GM12878 (cell line): ENCODE results near the gene CEP128. TPM values are rescaled to one million over a fixed set of nuclear protein-coding genes. Genes with fewer than 3 reads are reported as not detected.

ENCODE experiments used
- ATAC-seq: fragments of 200-7000 bp; cut with Tn5 transposase; 3 replicates; pipeline ENCODE4 v1.9.1; 2020; ENCODE audit warnings: mild to moderate bottlenecking, moderate library complexity
- BruUV-seq: library from RNA; stranded (reverse); fragments of 400-500 nt; replicated peaks from 2 replicates; lab custom pipeline; 2021; lab: Mats Ljungman, UMichigan
- CTCF ChIA-PET: fragments of 300-600 bp; sonication (Branson Sonifier 250); formaldehyde crosslinking; extraction: SDS; loops from one replicate; lab custom pipeline; 2021; ENCODE audit warnings: inconsistent platforms; lab: Yijun Ruan, JAX
- POLR2A ChIA-PET: fragments of 350-600 bp; formaldehyde crosslinking; extraction: SDS; loops from one replicate; lab custom pipeline; 2021; ENCODE audit warnings: inconsistent platforms; lab: Charles Lee
- RAD21 ChIA-PET: fragments of 300-600 bp; sonication (Branson Sonifier 250); formaldehyde crosslinking; loops from one replicate; lab custom pipeline; 2023; ENCODE audit warnings: antibody characterized with exemption; ENCODE audit not compliant: unreplicated experiment; lab: Charles Lee
- SMC1A ChIA-PET: fragments of 300-600 bp; sonication (Branson Sonifier 250); formaldehyde crosslinking; loops from one replicate; lab custom pipeline; 2023; ENCODE audit not compliant: unreplicated experiment, uncharacterized antibody; lab: Charles Lee
- DNase-seq: peaks from one replicate; pipeline ENCODE4 v3.0.0-alpha.2; 2011; ENCODE audit warnings: low read depth, low spot score
- FAIRE-seq: peaks from 3 replicates; lab custom pipeline; 2011; peaks lifted over from hg19 to GRCh38; lab: Jason Lieb, UNC
- H2AFZ ChIP-seq: 2 replicates; pipeline ENCODE4 v1.6.0; 2011; ENCODE audit warnings: low read depth, low read length, control low read depth; ENCODE audit not compliant: control insufficient read depth
- H3K27ac ChIP-seq: 2 replicates; pipeline ENCODE4 v1.5.1; 2011; ENCODE audit warnings: control low read depth; ENCODE audit not compliant: control insufficient read depth, insufficient read depth
- H3K27me3 ChIP-seq, 2 experiments: replicated peaks in 1 of 2; 2 replicates each; pipeline versions ENCODE4 v1.6.0 to v1.6.1; 2011; ENCODE audit warnings: low read length in 1 of 2; ENCODE audit not compliant: control insufficient read depth in 2 of 2, insufficient read depth in 2 of 2
- H3K36me3 ChIP-seq, 2 experiments: 2 replicates each; pipeline ENCODE4 v1.5.1; 2011; ENCODE audit warnings: low read length in 1 of 2; ENCODE audit not compliant: control insufficient read depth in 2 of 2, insufficient read depth in 2 of 2
- H3K4me1 ChIP-seq: 2 replicates; pipeline ENCODE4 v1.6.1; 2011; ENCODE audit warnings: mild to moderate bottlenecking, low read length, moderate library complexity, mixed read lengths; ENCODE audit not compliant: control insufficient read depth, insufficient read depth
- H3K4me2 ChIP-seq: 2 replicates; pipeline ENCODE4 v1.6.0; 2011; ENCODE audit warnings: control low read depth; ENCODE audit not compliant: control insufficient read depth, insufficient read depth
- H3K4me3 ChIP-seq: fragments of 200-600 bp; sonication (generic); 2 replicates; pipeline ENCODE4 v1.5.1; 2016
- H3K79me2 ChIP-seq: 2 replicates; pipeline ENCODE4 v1.6.0; 2011; ENCODE audit warnings: low read length; ENCODE audit not compliant: control insufficient read depth, insufficient read depth
- H3K9ac ChIP-seq: 2 replicates; pipeline ENCODE4 v1.8.0; 2011; ENCODE audit warnings: low read length, control low read depth, mixed read lengths; ENCODE audit not compliant: control insufficient read depth, insufficient read depth
- H3K9me3 ChIP-seq: replicated peaks from 3 replicates; pipeline ENCODE4 v1.5.1; 2011; ENCODE audit warnings: mild to moderate bottlenecking, low read length; ENCODE audit not compliant: control insufficient read depth, insufficient read depth
- H4K20me1 ChIP-seq: 2 replicates; pipeline ENCODE4 v1.6.0; 2011; ENCODE audit not compliant: control insufficient read depth, insufficient read depth
- ATF7 ChIP-seq: fragments of 450-650 bp; IDR thresholded peaks from 2 replicates; pipeline ENCODE4 v1.6.1; 2016; ENCODE audit warnings: low read depth, mild to moderate bottlenecking
- BACH1 ChIP-seq: fragments of 450-650 bp; IDR thresholded peaks from 2 replicates; pipeline ENCODE4 v1.6.1; 2017; ENCODE audit warnings: mild to moderate bottlenecking, borderline replicate concordance
- CHD2 ChIP-seq: IDR thresholded peaks from 2 replicates; pipeline ENCODE4 v1.6.1; 2011; ENCODE audit warnings: low read depth, low read length, improper control_type of control experiment, borderline replicate concordance
- EED ChIP-seq: sonication (generic); IDR thresholded peaks from 2 replicates; pipeline ENCODE4 v1.6.1; 2016; ENCODE audit warnings: antibody characterized with exemption, low read depth
- EP300 ChIP-seq, 2 experiments: fragments of 150-350 bp in 1 of 2; IDR thresholded peaks; 2 replicates each; pipeline ENCODE4 v1.6.1; 2011 to 2012; ENCODE audit warnings: low read depth in 2 of 2, low read length in 2 of 2, borderline replicate concordance in 1 of 2, improper control_type of control experiment in 1 of 2, inconsistent platforms in 1 of 2; ENCODE audit not compliant: control insufficient read depth in 1 of 2
- GABPA ChIP-seq: IDR thresholded peaks from 2 replicates; pipeline ENCODE4 v1.6.1; 2014; ENCODE audit warnings: antibody characterized with exemption, low read depth, mild to moderate bottlenecking, inconsistent platforms
- IKZF1 ChIP-seq: fragments of 450-650 bp; conservative IDR thresholded peaks from 2 replicates; pipeline ENCODE4 v1.6.1; 2017; ENCODE audit warnings: antibody characterized with exemption, mild to moderate bottlenecking
- KAT2A ChIP-seq: conservative IDR thresholded peaks from 2 replicates; pipeline ENCODE4 v1.6.1; 2011; ENCODE audit warnings: low read depth, low read length; ENCODE audit not compliant: control insufficient read depth
- RELA ChIP-seq: fragments of 450-650 bp; IDR thresholded peaks from 2 replicates; pipeline ENCODE4 v1.8.0; 2014; ENCODE audit warnings: borderline replicate concordance; ENCODE audit not compliant: partially characterized antibody
- SMAD5 ChIP-seq: IDR thresholded peaks from 2 replicates; pipeline ENCODE4 v1.6.1; 2016; ENCODE audit warnings: antibody characterized with exemption, low read depth
- SP1 ChIP-seq: IDR thresholded peaks from one replicate; pipeline ENCODE4 v1.6.1; 2011; ENCODE audit warnings: low read depth, low read length
- SUZ12 ChIP-seq: fragments of 200-600 bp; sonication (generic); IDR thresholded peaks from one replicate; pipeline ENCODE4 v1.6.1; 2018; ENCODE audit warnings: antibody characterized with exemption, mild to moderate bottlenecking; ENCODE audit not compliant: unreplicated experiment
- TCF12 ChIP-seq: IDR thresholded peaks from 2 replicates; pipeline ENCODE4 v1.6.1; 2011; ENCODE audit warnings: low read depth, mild to moderate bottlenecking, low read length
- TCF3 ChIP-seq: IDR thresholded peaks from 2 replicates; pipeline ENCODE4 v1.6.1; 2012; ENCODE audit warnings: low read depth, mild to moderate bottlenecking, low read length, borderline replicate concordance; ENCODE audit not compliant: insufficient read depth
- TCF7 ChIP-seq: IDR thresholded peaks from 2 replicates; pipeline ENCODE4 v1.6.1; 2014; ENCODE audit warnings: antibody characterized with exemption, borderline replicate concordance
- YY1 ChIP-seq: IDR thresholded peaks from 2 replicates; pipeline ENCODE4 v1.6.1; 2011; ENCODE audit warnings: low read depth, mild to moderate bottlenecking, low read length
- ZNF217 ChIP-seq: fragments of 450-650 bp; IDR thresholded peaks from 2 replicates; pipeline ENCODE4 v1.6.1; 2017; ENCODE audit warnings: antibody characterized with exemption, mild to moderate bottlenecking
- WGBS: methylation state at CpG from one replicate; pipeline ENCODE4 v1.1.6; 2016; ENCODE audit warnings: low lambda C conversion rate; ENCODE audit not compliant: insufficient replicate concordance, insufficient coverage; ENCODE audit errors: missing lambda C conversion rate; 5-methylcytosine and 5-hydroxymethylcytosine counted together
- in situ Hi-C: fragments of 300-500 bp; cut with MboI; formaldehyde crosslinking; loops from 9 replicates; pipeline ENCODE4 v1.14.3; 2018; ENCODE audit warnings: mixed read lengths
- intact Hi-C: fragments of 100-400 bp; cut with micrococcal nuclease; formaldehyde crosslinking; loops from one replicate; pipeline ENCODE4 v1.14.2; 2022; ENCODE audit not compliant: unreplicated experiment
- polyA plus RNA-seq, 11 experiments: library from polyadenylated mRNA; depleted of rRNA in 4 of 11; unstranded in 6 of 11; stranded (reverse) in 5 of 11; fragments of >200 nt; fragmentation: Nextera tagmentation in 4 of 11; fragmentation: Illumina TruSeq in 1 of 11; extraction: Ambion mirVana in 4 of 11; extraction: Trizol in 1 of 11; gene quantifications; 1 replicate in 1 of 11; 2 replicates in 10 of 11; pipeline versions ENCODE4 v1.2.1 to v1.2.3, GENCODE V29; 2011 to 2016; ENCODE audit warnings: inconsistent platforms in 2 of 11, missing spikeins in 2 of 11, low read depth in 1 of 11
- total RNA-seq, 4 experiments: library from RNA; depleted of rRNA in 3 of 4; stranded (reverse); fragments of >200 nt in 3 of 4; fragmentation: Illumina TruSeq in 1 of 4; extraction: Trizol in 1 of 4; gene quantifications; 2 replicates each; pipeline versions ENCODE4 v1.2.1 to v1.2.3, GENCODE V29; 2013 to 2021
- TF ChIP-seq, protein P1 (sequence below): fragments of 450-650 bp; IDR thresholded peaks from 2 replicates; pipeline ENCODE4 v1.6.1; 2016; ENCODE audit warnings: mild to moderate bottlenecking
- TF ChIP-seq, protein P2 (sequence below): IDR thresholded peaks from 2 replicates; pipeline ENCODE4 v1.6.1; 2011; ENCODE audit warnings: mild to moderate bottlenecking, low read depth, low read length, moderate library complexity; ENCODE audit not compliant: insufficient replicate concordance

CEP128 gene
- total and polyA plus RNA-seq, 10 of the 15 experiments (the other 5 are each of a cell fraction or from before 2014, with no cell fraction given), result 1.1 to 6.7 (median 3.4) TPM

DNA sequence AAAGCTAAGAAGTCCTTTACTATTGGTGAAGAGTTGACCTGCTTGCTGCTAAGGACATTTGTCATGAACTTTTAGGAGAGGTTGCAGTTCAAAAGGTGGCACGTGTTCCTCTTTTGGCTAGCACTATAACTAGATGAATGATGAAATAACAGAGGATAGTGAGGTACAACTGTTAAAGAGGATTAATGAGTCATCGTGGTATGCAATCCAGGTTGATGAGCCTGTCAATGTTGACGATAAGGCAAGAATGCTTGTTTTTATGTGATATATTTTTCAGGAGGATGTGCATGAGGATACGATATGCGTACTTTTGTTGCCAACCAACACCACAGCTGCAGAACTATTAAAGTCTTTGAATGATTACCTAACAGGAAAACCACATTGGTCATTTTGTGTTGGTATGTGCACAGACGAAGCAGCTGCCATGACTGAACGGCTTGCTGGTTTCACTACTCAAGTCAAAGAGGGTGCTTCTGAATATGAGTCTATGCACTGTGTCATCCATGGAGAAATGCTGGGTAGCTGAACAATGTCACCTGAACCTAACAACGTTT is 10.6 kb downstream of the CEP128 start (continued):
- TF ChIP-seq BACH1, result 0 out of 2 replicates have a peak, but pooled peaks have one; percentile 28
- peak; percentile 73; the same call in 1 of the 2 replicates for TF ChIP-seq EED
- peak; percentile 47 for TF ChIP-seq IKZF1
- TF ChIP-seq ZNF217, result 0 out of 2 replicates have a peak, but pooled peaks have one; percentile 25
- peak; percentile 54 for TF ChIP-seq SP1
- peak; percentile 80 for TF ChIP-seq ATF7
- TF ChIP-seq CHD2, result peak; percentile 21; the same call in 1 of the 2 replicates
- peak; percentile 83 to 89 for TF ChIP-seq EP300 (IDR thresholded peaks at IDR 0.05; ENCODE audit: borderline replicate concordance in 1 of 2, control insufficient read depth in 1 of 2, low read depth in 2 of 2, low read length in 2 of 2)
- peak; percentile 81 for TF ChIP-seq YY1
- TF ChIP-seq KAT2A, result no peak
- TF ChIP-seq GABPA, result peak; percentile 53; the same call in 1 of the 2 replicates
- TF ChIP-seq TCF12, result peak; percentile 96
- no peak for TF ChIP-seq SUZ12

DNA sequence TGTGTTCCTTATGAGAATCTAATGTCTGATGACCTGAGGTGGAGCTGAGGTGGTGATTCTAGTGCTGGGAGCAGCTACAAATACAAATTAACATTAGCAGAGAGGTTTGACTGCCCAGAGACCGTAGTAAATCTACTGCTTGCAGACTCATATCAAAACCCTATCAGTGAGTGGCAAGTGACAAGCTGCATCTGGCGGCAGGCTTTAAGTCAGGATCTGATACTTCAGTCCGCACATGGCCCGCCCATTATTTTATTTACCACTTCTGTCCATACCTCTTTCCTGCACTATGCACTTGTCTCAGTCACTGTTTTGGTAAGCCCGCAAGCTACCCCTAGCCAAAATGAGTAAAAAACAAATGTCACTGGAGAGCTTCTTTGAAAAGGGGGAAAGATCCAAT is 11.4 kb downstream of the CEP128 start:
- Histone ChIP-seq H4K20me1 (no peaks in the 10 kb centered on the region), H3K36me3 (no peaks in the 10 kb centered on the region), H3K27ac (no peak overlapping the region), H3K79me2 (no peaks in the 10 kb centered on the region), H3K27me3 (no peaks in the 10 kb centered on the region), H3K4me2 (peak overlapping the region; percentile 64), H3K9ac (no peak overlapping the region; the same call in 1 of the 2 replicates), H3K4me3 (peak overlapping the region; percentile 53; the same call in 1 of the 2 replicates), H3K4me1 (peaks cover 29% of the 10 kb centered on the region), H2AFZ (peak overlapping the region; percentile 18), H3K9me3 (peaks cover 5% of the 10 kb centered on the region; the same call in 2 of the 3 replicates)
- DNase-seq (no peak), FAIRE-seq (no peak), ATAC-seq (peak; percentile 41)
- ChIA-PET RAD21 (interaction anchor here (0.9 to 2.5 kb wide), 2 partner anchors 12 to 29 kb away, joined by 4 to 7 read pairs; partner anchors contain the start of gene CEP128), POLR2A (interaction anchor here (1.8 kb wide), 1 partner anchor 11 kb away, joined by 9 read pairs; the partner anchor contains the start of gene CEP128), SMC1A (interaction anchor here (0.6 to 3.8 kb wide), 6 partner anchors 9 to 58 kb away, joined by 3 to 30 read pairs (median 4); partner anchors contain the start of gene CEP128), CTCF (interaction anchor here (0.7 to 2.0 kb wide), 8 partner anchors 9 to 63 kb away, joined by 3 to 12 read pairs (median 4); no protein-coding TSS in a partner anchor)
- 4% methylated on average over 5 of the region's 5 CpGs for WGBS
- in situ Hi-C loops, result no loop called here
- no TSS peak for BruUV-seq
- TF ChIP-seq RELA (no peak), TCF7 (no peak), TCF3 (peak; percentile 86; the same call in 1 of the 2 replicates), TCF12 (peak; percentile 48; the same call in 1 of the 2 replicates), SMAD5 (no peak)
- TF ChIP-seq, protein P1, sequence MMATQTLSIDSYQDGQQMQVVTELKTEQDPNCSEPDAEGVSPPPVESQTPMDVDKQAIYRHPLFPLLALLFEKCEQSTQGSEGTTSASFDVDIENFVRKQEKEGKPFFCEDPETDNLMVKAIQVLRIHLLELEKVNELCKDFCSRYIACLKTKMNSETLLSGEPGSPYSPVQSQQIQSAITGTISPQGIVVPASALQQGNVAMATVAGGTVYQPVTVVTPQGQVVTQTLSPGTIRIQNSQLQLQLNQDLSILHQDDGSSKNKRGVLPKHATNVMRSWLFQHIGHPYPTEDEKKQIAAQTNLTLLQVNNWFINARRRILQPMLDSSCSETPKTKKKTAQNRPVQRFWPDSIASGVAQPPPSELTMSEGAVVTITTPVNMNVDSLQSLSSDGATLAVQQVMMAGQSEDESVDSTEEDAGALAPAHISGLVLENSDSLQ, result peak; percentile 37; the same call in 1 of the 2 replicates
- TF ChIP-seq, protein P2, sequence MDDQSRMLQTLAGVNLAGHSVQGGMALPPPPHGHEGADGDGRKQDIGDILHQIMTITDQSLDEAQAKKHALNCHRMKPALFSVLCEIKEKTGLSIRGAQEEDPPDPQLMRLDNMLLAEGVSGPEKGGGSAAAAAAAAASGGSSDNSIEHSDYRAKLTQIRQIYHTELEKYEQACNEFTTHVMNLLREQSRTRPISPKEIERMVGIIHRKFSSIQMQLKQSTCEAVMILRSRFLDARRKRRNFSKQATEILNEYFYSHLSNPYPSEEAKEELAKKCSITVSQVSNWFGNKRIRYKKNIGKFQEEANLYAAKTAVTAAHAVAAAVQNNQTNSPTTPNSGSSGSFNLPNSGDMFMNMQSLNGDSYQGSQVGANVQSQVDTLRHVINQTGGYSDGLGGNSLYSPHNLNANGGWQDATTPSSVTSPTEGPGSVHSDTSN, result peak; percentile 25
- intact Hi-C loops, result no loop called here
